Measurements from ENCODE around the gene ARID4B. TPM values are rescaled to one million over a fixed set of nuclear protein-coding genes. Genes with fewer than 3 reads are reported as not detected.
"Not testable (repeated sequence)": the region's sequence is repeated elsewhere in the genome, so short reads cannot be mapped to it uniquely, and the experiment has no call there.

Gene ARID4B
- total RNA-seq, 1 donor from 2014 or later: 68.8 TPM

DNA sequence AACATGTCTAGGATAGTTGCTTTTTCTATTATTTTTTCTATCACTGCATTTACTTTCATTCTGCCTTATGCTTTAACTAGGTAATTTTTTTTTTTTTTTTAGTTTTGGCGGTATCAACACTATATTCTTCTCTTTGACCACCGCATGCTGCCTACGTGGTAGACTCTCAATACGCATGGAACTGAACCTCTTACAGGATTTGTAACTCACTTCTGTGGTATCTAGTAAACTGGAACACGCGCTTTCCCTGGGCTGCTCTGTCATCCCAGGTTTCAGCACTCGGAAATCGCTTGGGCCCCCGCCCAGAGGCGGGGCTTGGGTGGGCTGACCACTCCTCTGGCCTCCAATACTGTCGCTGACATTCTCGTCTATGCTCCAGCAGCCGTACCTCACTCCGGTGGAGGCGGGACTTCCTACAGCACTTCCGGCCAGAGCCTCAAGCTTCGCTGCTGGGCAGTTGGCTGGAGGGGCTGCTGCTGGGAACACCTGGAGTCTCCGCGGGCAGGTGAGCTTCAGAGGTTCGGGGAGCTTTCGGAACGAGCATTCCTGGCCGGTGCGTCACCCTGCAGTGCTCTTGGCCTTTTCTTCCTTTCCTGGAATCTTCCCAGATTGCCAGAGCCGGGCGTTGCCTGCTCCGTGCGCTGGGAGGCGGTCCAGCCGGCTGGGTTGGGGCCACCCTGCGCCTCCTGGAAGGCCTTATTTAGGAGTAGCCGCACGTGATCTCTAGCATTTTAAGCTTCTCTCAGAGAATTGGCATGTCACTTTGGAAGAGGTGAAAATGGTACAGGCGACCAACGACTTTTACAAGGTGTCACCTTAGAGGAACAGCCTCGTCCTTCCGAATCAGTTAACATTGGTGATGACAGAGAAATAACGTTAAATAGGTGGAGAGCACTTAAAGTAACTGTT is 39.3 kb upstream of the ARID4B start, which contains the start of gene TBCE:
TBCE (plus strand) TSS at position 428 of the 909 bp plus-strand sequence. CDS start 12,623 bp downstream, outside the sequence.
- Mint-ChIP-seq H3K27ac (peak within 1 kb of the TSS; percentile 100), H3K36me3 (ENCODE audit: insufficient read depth) (peaks cover 3% of the 10 kb centered on the region), H3K4me3 (ENCODE audit: low read depth) (peak within 1 kb of the TSS; percentile 97), H3K9me3 (ENCODE audit: low read depth) (no peaks in the 10 kb centered on the region), H3K27me3 (no peaks in the 10 kb centered on the region), H3K4me1 (ENCODE audit: low read depth) (peaks cover 15% of the 10 kb centered on the region)
- TF ChIP-seq, protein P1, sequence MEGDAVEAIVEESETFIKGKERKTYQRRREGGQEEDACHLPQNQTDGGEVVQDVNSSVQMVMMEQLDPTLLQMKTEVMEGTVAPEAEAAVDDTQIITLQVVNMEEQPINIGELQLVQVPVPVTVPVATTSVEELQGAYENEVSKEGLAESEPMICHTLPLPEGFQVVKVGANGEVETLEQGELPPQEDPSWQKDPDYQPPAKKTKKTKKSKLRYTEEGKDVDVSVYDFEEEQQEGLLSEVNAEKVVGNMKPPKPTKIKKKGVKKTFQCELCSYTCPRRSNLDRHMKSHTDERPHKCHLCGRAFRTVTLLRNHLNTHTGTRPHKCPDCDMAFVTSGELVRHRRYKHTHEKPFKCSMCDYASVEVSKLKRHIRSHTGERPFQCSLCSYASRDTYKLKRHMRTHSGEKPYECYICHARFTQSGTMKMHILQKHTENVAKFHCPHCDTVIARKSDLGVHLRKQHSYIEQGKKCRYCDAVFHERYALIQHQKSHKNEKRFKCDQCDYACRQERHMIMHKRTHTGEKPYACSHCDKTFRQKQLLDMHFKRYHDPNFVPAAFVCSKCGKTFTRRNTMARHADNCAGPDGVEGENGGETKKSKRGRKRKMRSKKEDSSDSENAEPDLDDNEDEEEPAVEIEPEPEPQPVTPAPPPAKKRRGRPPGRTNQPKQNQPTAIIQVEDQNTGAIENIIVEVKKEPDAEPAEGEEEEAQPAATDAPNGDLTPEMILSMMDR (IDR thresholded peaks at IDR 0.05; ENCODE audit: unreplicated experiment): peak; percentile 28
- peak; percentile 88 for DNase-seq (ENCODE audit: low spot score, unreplicated experiment)

DNA sequence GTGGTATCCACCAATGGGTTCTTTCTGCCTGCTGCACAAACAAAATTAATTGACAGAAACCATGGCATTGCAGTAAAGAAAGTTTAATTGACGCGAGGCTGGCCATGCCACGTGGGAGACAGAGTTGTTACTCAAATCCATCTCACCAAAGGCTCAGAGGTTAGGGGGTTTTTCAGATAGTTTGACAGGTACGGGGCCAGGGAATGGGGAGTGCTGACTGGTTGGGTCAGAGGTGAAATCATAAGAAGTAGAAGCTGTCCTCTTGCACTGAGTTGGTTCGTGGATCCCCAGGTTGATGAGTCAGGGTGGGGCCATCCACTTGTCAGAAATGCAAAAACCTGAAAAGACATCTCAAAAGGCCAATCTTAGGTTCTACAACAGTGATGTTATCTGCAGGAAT is 38.3 kb upstream of the ARID4B start:
- no peak for DNase-seq (ENCODE audit: low spot score, unreplicated experiment)
- Mint-ChIP-seq H3K27me3 (no peaks in the 10 kb centered on the region), H3K4me1 (ENCODE audit: low read depth) (peaks cover 15% of the 10 kb centered on the region)

GRCh38 chr1:235364189-235364588 is 36.2 kb upstream of the ARID4B start:
- not testable (repeated sequence) for H3K4me3 Mint-ChIP-seq (ENCODE audit: low read depth); H3K27ac Mint-ChIP-seq; H3K27me3 Mint-ChIP-seq; H3K9me3 Mint-ChIP-seq (ENCODE audit: low read depth); H3K36me3 Mint-ChIP-seq (ENCODE audit: insufficient read depth); DNase-seq (ENCODE audit: low spot score, unreplicated experiment)
- peaks cover 14% of the 10 kb centered on the region for H3K4me1 Mint-ChIP-seq (ENCODE audit: low read depth)

More for the DNA sequence above, 38.3 kb upstream of the ARID4B start:
- TF ChIP-seq, protein P1 (IDR thresholded peaks at IDR 0.05; ENCODE audit: unreplicated experiment): no peak
- H3K4me3 Mint-ChIP-seq (ENCODE audit: low read depth): peak overlapping the region; percentile 97
- peaks cover 3% of the 10 kb centered on the region for H3K36me3 Mint-ChIP-seq (ENCODE audit: insufficient read depth)
- H3K9me3 Mint-ChIP-seq (ENCODE audit: low read depth): no peaks in the 10 kb centered on the region
- peak overlapping the region; percentile 35 for H3K27ac Mint-ChIP-seq

DNA sequence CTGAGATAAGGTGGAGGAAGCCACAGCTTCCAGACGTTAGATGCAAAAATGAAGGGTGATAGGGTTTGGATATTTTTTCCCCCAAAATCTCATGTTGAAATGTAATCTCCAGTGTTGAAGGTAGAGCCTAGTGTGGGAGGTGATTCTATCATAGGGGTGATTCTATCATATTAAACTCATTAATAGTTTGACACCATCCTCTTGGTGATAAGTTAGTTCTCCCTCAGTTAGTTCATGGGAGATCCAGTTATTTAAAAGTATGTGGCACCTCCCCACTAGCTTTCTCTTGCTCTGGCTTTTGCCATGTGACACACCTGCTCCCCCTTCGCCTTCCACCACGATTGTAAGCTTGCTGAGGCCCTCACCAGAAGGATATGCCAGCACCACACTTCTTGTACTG is 30.9 kb upstream of the ARID4B start:
- Mint-ChIP-seq H3K36me3 (ENCODE audit: insufficient read depth) (no peaks in the 10 kb centered on the region), H3K9me3 (ENCODE audit: low read depth) (no peaks in the 10 kb centered on the region), H3K27ac (no peak overlapping the region), H3K4me1 (ENCODE audit: low read depth) (no peaks in the 10 kb centered on the region), H3K27me3 (no peaks in the 10 kb centered on the region), H3K4me3 (ENCODE audit: low read depth) (no peak overlapping the region)
- TF ChIP-seq, protein P1 (IDR thresholded peaks at IDR 0.05; ENCODE audit: unreplicated experiment): no peak
- DNase-seq (ENCODE audit: low spot score, unreplicated experiment): no peak

- peak overlapping the region; percentile 19 for H3K27ac Mint-ChIP-seq
- no peak overlapping the region for H3K4me3 Mint-ChIP-seq (ENCODE audit: low read depth)
- H3K36me3 Mint-ChIP-seq (ENCODE audit: insufficient read depth): no peaks in the 10 kb centered on the region
- no peaks in the 10 kb centered on the region for H3K4me1 Mint-ChIP-seq (ENCODE audit: low read depth)
- TF ChIP-seq, protein P1 (IDR thresholded peaks at IDR 0.05; ENCODE audit: unreplicated experiment): no peak
- no peaks in the 10 kb centered on the region for H3K9me3 Mint-ChIP-seq (ENCODE audit: low read depth)
- H3K27me3 Mint-ChIP-seq: no peaks in the 10 kb centered on the region
- DNase-seq (ENCODE audit: low spot score, unreplicated experiment): no peak
These were observed 29.8 kb upstream of the ARID4B start for GRCh38 chr1:235357485-235358373.

Data from progenitor cell of endocrine pancreas (in vitro differentiated cells).